Renal cortex interstitium (tissue), 15 donors: ENCODE data around the gene TTLL1. TPM values are rescaled to one million over a fixed set of nuclear protein-coding genes. Genes with fewer than 3 reads are reported as not detected.
A peak's percentile ranks its signal among the peaks of the same experiment; 100 is the strongest.

Experiments
- DNase-seq, 11 donors: peaks; one replicate each; pipeline ENCODE4 v3.0.0-alpha.2; 2013; ENCODE audit warnings: low read depth in 9 of 11, low spot score in 4 of 11; ENCODE audit errors: extremely low read depth in 1 of 11
- long read RNA-seq, 16 experiments: transcript quantifications; one replicate each; lab custom pipeline, GENCODE V29; 2026
- polyA plus RNA-seq, 3 donors: library from polyadenylated mRNA; unstranded; fragments of 120-200 nt; gene quantifications; one replicate each; pipeline ENCODE4 v1.2.1, GENCODE V29; 2013; ENCODE audit not compliant: insufficient read length in 3 of 3

TTLL1 gene
- polyA plus RNA-seq, result 10 to 100 TPM; 16.3 to 20.6 (median 19.3) TPM
- long read RNA-seq, donor 1, transcript TTLL1-201 (11 exons, 1,645 nt), result major isoform, 6 of 6 reads
- long read RNA-seq, donor 1, partial matches to known transcripts, result 0 of 6 reads
- long read RNA-seq, donor 1, other reads (novel, unspliced or antisense), result 0 of 6 reads
- long read RNA-seq, donor 2, partial matches to known transcripts, result 0 of 3 reads
- long read RNA-seq, donor 2, other reads (novel, unspliced or antisense), result 0 of 3 reads
- long read RNA-seq, donor 3, transcript TTLL1-201 (11 exons, 1,645 nt), result major isoform, 9 of 9 reads
- long read RNA-seq, donor 3, partial matches to known transcripts, result 0 of 9 reads
- long read RNA-seq, donor 3, other reads (novel, unspliced or antisense), result 0 of 9 reads
- long read RNA-seq, donor 4, partial matches to known transcripts, result 0 of 4 reads
- long read RNA-seq, donor 4, other reads (novel, unspliced or antisense), result 0 of 4 reads
- long read RNA-seq, donor 5, transcript TTLL1-201 (11 exons, 1,645 nt), result major isoform, 10 of 12 reads
- long read RNA-seq, donor 5, partial matches to known transcripts, result 0 of 12 reads
- long read RNA-seq, donor 5, other reads (novel, unspliced or antisense), result 0 of 12 reads
- long read RNA-seq, donor 6, partial matches to known transcripts, result 0 of 3 reads
- long read RNA-seq, donor 6, other reads (novel, unspliced or antisense), result 0 of 3 reads
- long read RNA-seq, donor 7, transcript TTLL1-201 (11 exons, 1,645 nt), result major isoform, 5 of 5 reads
- long read RNA-seq, donor 7, partial matches to known transcripts, result 0 of 5 reads
- long read RNA-seq, donor 7, other reads (novel, unspliced or antisense), result 0 of 5 reads
- long read RNA-seq, donor 8, transcript TTLL1-201 (11 exons, 1,645 nt), result major isoform, 5 of 10 reads
- long read RNA-seq, donor 8, partial matches to known transcripts, result 5 of 10 reads
- long read RNA-seq, donor 8, other reads (novel, unspliced or antisense), result 0 of 10 reads
- long read RNA-seq, donor 9, transcript TTLL1-201 (11 exons, 1,645 nt), result major isoform, 5 of 5 reads
- long read RNA-seq, donor 9, partial matches to known transcripts, result 0 of 5 reads
- long read RNA-seq, donor 9, other reads (novel, unspliced or antisense), result 0 of 5 reads
- long read RNA-seq, donor 10, transcript TTLL1-201 (11 exons, 1,645 nt), result major isoform, 7 of 7 reads
- long read RNA-seq, donor 10, partial matches to known transcripts, result 0 of 7 reads
- long read RNA-seq, donor 10, other reads (novel, unspliced or antisense), result 0 of 7 reads
- long read RNA-seq, donor 11, partial matches to known transcripts, result 0 of 2 reads
- long read RNA-seq, donor 11, other reads (novel, unspliced or antisense), result 0 of 2 reads
- long read RNA-seq, donor 12, partial matches to known transcripts, result 0 of 4 reads
- long read RNA-seq, donor 12, other reads (novel, unspliced or antisense), result 0 of 4 reads
- long read RNA-seq, donor 13, transcript TTLL1-201 (11 exons, 1,645 nt), result major isoform, 12 of 13 reads
- long read RNA-seq, donor 13, partial matches to known transcripts, result 0 of 13 reads
- long read RNA-seq, donor 13, other reads (novel, unspliced or antisense), result 0 of 13 reads
- long read RNA-seq, donor 14, transcript TTLL1-201 (11 exons, 1,645 nt), result major isoform, 11 of 11 reads
- long read RNA-seq, donor 14, partial matches to known transcripts, result 0 of 11 reads
- long read RNA-seq, donor 14, other reads (novel, unspliced or antisense), result 0 of 11 reads
- long read RNA-seq, donor 15, partial matches to known transcripts, result 0 of 1 reads
- long read RNA-seq, donor 15, other reads (novel, unspliced or antisense), result 0 of 1 reads
- long read RNA-seq, donor 16, transcript TTLL1-201 (11 exons, 1,645 nt), result major isoform, 11 of 11 reads
- long read RNA-seq, donor 16, partial matches to known transcripts, result 0 of 11 reads
- long read RNA-seq, donor 16, other reads (novel, unspliced or antisense), result 0 of 11 reads

DNA sequence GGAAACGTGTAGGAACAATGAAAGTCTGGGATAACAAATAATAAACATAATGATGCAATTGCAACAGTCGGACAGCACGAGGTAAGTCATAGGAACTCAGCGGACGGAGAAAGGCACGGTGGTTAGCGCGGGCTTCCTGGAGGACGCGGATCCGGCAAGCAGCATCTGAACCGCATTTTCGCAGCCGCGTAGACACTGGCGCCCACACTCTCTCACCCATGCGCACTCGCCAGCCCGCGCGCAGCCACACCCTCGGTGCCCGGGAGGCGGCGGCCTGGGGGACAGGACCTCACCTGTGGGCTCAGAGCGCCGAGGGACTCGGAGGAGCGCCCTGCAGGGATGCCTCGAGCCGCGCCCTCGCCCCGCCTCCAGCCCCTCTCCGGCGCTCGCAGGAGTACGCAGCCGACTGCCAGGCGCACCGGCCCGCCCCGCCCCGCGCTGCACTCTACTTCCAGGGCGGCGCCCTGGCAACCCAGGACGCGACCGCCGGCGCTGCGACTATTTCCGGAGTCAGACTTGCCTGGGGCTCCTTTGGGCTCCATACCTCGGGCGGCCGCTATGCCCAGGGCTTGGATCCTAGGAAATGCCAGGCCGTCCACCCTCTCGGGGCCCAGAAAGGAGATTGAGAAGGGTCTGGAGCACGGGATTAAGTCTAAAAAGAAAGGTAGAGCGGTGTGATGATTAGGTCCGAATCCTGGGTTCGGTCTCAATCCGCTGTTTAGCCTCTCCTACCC is at the start of gene TTLL1:
Gene TTLL1, minus strand, starts transcription at position 408 of the 734 bp plus-strand sequence. CDS start 13,805 bp downstream, outside the sequence.
- peak in 8 of 11 donors; percentile 60 to 79 (median 72) for DNase-seq

DNA sequence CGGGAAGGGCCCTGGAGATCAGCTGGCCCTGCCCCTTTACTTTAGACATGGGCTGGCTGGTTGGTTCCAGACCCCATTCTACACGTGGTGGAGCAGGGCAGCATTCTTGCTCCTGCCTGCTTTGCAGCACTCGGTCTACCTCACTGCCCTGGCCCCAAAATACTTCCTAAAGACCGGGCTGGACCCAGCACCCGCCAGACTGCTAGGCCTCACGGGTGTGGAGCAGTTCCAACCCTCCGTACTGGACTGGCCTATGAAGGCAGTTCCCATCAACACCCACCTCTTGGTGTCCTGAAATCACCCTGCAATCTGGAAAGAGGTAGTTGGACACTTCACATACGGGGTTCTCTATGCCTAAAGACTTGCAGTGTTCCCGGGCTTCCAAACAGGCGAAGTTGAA is 47.6 kb upstream of the TTLL1 start:
- no peak for DNase-seq

DNA sequence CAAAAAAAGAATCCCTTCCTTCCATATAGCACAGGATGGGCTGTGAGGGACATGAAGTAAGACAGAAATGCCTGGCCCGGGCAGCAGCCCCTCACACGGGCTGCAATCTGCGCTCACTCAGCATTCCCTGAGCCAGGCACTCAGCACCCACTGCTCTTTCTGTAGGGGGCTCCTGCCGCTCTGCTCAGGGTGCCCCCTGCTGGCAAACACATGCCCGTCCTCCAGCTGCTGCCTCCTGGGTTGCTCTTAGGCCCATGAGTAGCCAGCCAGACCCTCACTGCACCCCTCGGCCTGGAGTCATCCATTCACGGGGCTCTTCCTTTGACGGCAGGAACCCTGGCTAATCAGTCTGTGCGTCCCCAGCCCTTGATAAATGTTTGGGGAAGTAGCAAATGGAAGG is 47.1 kb upstream of the TTLL1 start:
- DNase-seq, result no peak

DNA sequence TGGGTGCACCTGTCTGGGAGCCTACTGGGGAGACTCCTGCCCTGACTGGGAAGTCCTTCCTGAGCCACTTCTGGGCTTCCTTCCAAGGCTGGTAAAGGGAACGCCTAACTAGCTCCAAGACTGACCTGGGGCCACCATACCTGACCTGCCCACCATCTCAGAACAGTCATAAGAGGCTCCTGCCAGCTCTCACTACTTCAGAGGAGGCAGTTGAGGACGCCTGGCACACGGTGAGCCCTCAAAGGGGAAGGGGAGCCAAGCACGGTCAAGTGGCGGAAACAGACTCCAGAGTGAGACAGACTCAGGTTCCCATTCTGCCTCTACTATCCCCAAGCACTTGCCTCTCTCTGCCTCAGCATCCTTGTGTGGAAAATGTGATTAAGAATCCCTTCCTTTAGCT is 46.4 kb upstream of the TTLL1 start:
- no peak for DNase-seq

- DNase-seq, result no peak
Observed at GRCh38 chr22:43134553-43134952, 45.4 kb upstream of the TTLL1 start.

DNA sequence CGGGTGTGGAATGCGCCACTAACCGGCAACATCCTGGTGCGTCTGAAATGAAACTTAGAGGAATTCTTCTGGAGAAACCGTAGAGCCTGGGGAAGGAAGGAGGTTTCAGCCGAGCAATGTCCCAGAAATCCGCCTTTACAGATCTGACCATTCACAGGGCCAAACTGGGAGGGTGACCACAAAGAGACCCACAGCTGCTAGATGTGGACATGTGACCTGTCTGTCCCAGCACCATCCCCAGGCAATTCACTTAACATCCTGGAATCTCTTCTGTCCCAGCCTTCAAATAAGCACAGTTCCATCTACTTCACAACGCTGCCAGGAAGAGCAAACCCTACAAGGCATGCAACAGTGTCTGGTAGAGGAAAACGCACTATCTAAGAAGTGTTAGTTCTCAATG is 44.2 kb upstream of the TTLL1 start:
- no peak for DNase-seq

- no peak for DNase-seq
Observed at GRCh38 chr22:43131773-43132501, 42.7 kb upstream of the TTLL1 start.

DNA sequence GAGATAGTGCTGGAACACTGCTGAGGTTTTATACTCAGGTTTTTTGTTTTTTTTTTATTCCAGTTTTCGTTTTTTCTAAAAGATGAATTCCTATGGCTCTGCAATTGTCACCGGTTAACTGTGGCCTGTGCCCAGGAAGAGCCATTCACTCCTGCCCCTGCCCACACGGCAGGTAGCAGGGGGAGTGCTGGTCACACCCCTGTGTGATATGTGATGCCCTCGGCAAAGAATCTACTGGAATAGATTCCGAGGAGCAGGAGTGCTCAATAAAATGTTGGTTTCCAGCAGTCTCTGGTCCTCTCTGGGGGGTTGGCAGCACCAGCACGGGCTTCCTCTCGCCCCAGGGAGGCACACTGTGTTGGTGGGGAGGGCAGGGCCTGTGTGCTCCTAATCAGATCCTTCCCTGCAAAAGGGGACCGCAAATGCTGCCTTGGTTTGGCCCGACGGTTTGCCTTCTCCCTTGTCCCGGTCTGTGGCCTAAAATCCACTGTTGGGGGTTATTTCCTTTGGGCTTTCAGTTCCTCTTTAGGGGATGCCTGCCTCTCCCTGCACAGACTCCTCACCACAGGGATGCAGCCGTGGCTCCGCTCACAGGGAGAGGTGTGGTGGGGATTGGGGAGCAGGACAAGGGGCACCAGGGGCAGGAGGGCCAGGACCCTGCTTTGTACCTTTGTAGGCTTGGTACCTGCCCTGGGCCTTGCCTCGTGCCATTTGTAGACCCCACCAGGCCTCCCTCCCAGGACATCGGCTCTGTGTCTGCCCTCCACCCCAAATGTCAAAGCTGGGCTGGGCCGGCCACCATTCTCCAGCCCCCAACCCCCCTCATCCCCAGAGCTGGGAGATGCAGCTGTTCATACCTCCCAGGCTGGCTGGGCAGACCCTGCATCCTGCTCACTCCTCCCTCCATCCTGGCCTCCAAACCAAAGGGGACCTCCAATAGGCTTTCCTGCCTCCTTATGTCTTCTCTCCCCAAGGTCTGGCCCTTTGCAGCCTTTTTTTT is 40.5 kb upstream of the TTLL1 start:
- no peak for DNase-seq

GRCh38 chr22:43128928-43129424 is 39.8 kb upstream of the TTLL1 start:
- DNase-seq, result no peak

- DNase-seq, result no peak
Observed at GRCh38 chr22:43128116-43128515, 38.9 kb upstream of the TTLL1 start.

DNA sequence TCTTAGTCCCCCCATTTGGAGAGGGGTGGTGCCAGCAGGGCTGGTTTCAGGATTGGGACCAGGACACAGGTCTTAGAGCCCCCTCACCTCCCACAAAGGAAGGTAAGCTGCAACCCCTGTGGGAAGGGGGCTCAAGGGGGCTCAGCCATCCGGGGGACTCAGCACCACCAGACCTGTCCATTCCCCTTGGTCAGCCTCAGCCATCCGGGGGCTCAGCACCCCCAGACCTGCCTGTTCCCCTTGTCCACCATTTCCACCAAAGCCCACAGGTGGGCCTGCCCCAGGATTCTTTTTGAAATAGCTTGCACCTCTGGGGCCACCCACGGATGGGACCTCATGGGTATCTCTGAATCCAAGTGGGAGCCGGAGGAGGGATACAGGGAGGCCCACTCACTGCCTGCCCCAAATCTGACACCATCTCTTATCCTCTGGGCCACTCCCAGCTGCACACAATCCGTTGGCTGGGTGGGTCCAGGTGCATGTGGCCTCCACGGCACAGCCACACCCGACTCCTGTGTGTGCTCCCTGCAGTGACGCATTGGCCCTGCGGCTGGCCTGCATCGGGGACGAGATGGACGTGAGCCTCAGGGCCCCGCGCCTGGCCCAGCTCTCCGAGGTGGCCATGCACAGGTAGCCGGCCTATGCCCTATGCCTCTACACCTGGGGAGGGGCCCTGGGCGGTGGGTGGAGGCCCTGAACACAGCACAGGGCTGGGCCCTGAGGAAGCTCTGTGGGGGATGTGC is 38.1 kb upstream of the TTLL1 start:
- DNase-seq, result no peak

GRCh38 chr22:43126501-43127165 is 37.4 kb upstream of the TTLL1 start:
- no peak for DNase-seq

DNA sequence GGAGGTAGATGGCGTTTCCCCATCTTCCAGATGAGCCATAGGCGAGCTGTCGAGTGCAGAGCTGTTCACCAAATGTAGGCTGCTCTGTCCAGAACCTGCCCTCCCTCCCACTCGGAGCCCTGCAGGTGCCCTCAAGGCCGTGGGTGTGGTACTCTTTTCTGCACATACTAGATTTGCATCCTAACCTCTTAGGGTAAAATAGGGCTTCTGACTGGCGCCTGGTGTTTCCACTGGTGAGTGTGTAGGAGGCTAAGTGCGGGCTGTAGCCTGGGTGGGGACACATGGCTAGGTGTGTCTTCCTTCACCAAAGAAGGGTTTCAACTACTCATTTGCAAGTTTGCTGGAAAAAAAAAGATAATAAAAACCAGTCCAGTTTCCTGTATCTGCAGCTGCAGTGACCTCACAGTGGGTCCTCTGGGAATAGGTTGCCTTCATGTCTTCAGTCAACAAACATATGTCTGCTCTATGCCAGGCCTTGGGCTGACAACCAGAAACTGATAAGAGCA is 29.8 kb upstream of the TTLL1 start:
- DNase-seq, result no peak
